NCI-H1417 treated with DMSO at 0.1 percent for 48 hours (cell line): ENCODE results near the gene CCDC97.
"Not testable (repeated sequence)": the region's sequence is repeated elsewhere in the genome, so short reads cannot be mapped to it uniquely, and the experiment has no call there.

Source experiments
- DNase-seq: peaks from one replicate; lab custom pipeline; 2025; lab: John Stamatoyannopoulos, UW

The CCDC97 gene

GRCh38 chr19:41339936-41340335 lies 30.0 kb downstream of the CCDC97 start:
- no peak for DNase-seq

DNA sequence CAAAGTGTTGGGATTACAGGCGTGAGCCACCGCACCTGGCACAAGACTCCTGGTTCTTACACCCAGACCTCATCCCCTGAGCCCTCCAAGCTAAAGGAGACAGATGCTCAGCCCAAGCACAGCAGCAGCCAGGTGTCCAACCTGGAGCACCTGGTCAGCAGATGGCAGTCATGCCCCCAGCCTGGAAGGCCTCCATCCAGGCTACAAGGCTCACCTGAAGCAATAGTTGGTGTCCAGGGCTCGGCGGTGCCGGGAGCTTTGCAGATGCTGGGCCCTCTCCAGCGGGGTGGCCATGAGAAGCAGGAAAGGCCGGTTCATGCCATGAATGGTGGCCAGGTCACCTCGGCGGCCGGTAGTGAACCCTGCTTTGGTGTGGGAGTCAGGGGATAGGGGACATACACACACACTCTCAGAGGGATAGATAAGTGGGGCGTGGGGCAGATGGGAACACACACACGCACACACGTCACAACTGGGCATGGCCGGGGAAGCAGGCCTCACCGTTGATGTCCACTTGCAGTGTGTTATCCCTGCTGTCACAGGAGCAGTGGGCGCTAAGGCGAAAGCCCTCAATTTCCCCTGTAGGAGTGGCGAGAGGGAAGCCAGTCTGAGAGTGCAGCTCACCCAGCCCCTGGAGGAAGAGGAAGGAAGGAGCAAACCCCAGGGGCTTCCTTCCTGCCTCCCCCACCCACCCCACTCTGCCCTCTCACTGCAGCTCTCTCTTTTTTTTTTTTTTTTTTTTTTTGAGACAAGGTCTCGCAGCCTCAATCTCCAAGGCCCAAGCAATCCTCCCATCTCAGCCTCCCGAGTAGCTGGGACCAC lies 31.9 kb downstream of the CCDC97 start:
- DNase-seq: no peak

- DNase-seq: no peak
Measured at GRCh38 chr19:41344162-41344561, 34.2 kb downstream of the CCDC97 start.

GRCh38 chr19:41346916-41347315 lies 36.9 kb downstream of the CCDC97 start:
- not testable (repeated sequence) for DNase-seq

GRCh38 chr19:41350735-41351338 lies 40.9 kb downstream of the CCDC97 start:
- no peak for DNase-seq

- DNase-seq: no peak
Measured at GRCh38 chr19:41351339-41352245, 41.6 kb downstream of the CCDC97 start.

- no peak for DNase-seq
Measured at GRCh38 chr19:41352279-41352608, 42.3 kb downstream of the CCDC97 start.

- DNase-seq: no peak
Measured at GRCh38 chr19:41352609-41353465, 42.9 kb downstream of the CCDC97 start.

DNA sequence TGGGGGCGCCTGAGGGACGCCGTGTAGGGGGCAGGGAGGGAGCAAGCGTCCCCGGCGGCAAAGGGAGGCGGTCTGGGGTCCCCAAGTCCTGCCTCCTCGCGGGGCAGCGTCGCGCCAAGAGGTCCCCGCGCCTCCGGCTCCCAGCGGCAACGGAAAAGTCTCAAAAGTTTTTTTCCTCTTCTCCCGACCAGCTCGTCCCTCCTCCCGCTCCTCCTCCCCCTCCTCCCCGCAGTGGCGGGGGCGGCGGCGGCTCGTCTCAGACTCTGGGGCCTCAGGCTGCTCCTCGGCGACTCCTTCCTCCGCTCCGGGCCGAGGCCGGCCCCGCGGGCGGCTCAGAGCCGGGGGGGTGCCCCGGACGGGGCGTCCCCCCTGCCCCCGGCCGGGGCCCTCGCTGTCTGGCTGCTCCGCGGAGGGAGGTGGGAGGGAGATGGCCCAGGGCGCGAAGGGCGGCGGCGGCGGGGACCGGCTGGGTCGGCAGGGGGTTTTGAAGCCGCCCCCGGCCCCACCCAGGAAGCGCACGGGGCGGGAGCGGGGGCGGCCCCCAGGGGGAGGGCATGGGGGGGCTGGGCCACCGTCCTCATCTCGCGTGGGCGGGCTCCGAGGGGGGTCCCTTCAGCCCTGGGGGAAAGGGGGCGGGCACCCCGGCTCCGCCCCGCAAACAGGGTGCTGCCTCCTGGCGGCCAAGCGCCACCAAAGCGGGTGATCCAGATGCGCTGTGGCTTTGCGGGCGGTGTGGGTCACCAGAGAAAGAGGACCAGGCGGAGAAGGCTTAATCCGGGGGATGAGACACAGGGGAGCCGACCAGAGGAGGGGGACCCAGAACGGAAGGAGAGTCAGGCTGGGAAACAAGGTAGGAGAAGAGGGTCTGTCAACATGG lies 43.7 kb downstream of the CCDC97 start, which contains the start of gene TGFB1:
TSS of gene TGFB1 (minus strand) at position 457 of the 877 bp plus-strand sequence. CDS start 878 bp downstream, outside the sequence.
- DNase-seq: no peak

GRCh38 chr19:41354343-41354953 lies 44.5 kb downstream of the CCDC97 start:
- no peak for DNase-seq

GRCh38 chr19:41355035-41355434 lies 45.1 kb downstream of the CCDC97 start:
- no peak for DNase-seq

DNA sequence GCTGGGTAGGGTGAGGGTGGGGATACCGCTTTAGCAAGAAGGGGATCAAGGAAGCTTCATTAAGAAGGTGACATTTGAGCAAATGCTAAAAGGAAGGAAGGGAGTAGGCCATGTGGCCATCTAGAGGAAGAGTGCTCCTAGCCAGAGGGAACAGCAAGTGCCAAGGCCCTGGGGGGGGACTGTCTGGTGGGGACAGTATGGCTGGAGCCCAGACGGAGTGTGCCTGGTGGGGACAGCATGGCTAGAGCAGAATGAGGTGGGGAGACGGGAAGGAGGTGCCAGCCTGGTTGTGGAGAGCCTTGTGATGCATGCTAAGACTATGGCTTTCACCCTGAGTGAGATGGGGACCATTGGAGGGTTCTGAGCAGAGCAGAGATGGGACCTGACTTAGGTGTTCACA lies 45.8 kb downstream of the CCDC97 start:
- DNase-seq: no peak

DNA sequence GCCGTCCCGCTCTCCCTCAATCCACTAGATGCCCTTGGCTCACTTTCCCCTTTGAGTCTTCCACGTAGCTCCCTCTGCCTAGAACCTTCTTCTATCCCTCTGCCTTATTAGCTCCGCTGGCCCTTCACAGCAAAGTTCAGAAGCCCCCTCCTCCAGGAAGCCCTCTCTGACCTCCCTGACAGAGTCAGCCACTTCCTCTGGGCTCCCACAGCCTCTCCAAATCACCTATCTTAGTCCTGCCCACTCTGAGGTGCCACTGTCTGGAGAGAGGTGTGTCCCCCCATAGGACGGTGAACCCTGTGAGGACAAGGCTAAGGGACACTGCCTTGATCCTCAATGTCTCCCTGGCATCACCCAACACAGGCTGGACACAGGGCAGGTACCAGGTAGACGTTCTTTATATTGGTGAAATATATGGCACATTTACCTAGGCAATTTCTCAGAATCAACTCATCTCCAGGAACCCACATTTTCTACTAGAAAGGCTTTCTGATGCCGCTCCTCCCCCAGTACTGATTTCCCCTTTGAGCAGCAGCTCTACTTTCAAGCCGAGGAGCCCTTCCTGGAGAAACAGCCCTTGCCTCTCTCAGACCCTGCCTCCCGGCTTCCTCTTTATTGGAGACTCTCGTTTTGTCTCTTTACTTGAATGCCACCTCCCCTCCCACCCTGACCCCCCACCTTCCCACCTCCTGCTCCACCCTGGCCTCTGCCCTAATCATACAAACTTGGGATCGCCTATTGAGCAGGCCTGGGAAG lies 47.2 kb downstream of the CCDC97 start:
- DNase-seq: no peak

GRCh38 chr19:41357746-41358145 lies 47.8 kb downstream of the CCDC97 start:
- no peak for DNase-seq

DNA sequence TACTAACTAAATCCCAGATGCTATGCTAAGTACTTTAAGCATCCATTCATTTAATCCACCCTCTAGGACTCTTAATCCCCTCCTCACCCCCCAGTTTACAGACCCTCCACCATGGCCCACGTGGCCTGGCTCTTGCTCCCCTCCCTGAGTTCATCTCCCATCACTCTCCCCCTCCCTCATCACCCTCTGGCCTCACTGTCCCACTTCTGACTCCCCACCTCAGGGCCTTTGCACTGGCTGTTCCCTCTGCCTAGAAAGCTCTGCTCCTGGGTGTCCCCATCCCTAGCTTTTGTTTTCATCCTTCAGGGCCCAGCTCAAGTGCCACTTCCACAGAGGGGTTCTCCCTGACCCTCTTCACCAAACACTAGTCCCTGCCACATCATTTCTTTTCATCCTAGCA lies 49.8 kb downstream of the CCDC97 start:
- no peak for DNase-seq

GRCh38 chr19:41362143-41362847 lies 52.3 kb downstream of the CCDC97 start:
- no peak for DNase-seq

- DNase-seq: no peak
Measured at GRCh38 chr19:41363371-41363752, 53.4 kb downstream of the CCDC97 start.

- DNase-seq: peak; percentile 91
Measured at GRCh38 chr19:41363753-41364523, 54.0 kb downstream of the CCDC97 start, which contains the start of gene B9D2. Gene B9D2, minus strand, starts transcription at chr19:41364149. Its CDS starts 630 bp downstream, at chr19:41363519.
